H1 (cell line): ENCODE measurements around the gene ZBED1. TPM values are rescaled to one million over a fixed set of nuclear protein-coding genes. Genes with fewer than 3 reads are reported as not detected.

Experiments used
- CTCF ChIA-PET: fragments of 300-600 bp; sonication (Branson Sonifier 250); formaldehyde crosslinking; loops from one replicate; lab custom pipeline; 2021; ENCODE audit not compliant: partially characterized antibody; lab: Charles Lee
- POLR2A ChIA-PET: fragments of 300-600 bp; sonication (Branson Sonifier 250); formaldehyde crosslinking; loops from one replicate; lab custom pipeline; 2021; ENCODE audit warnings: inconsistent platforms; ENCODE audit not compliant: partially characterized antibody; lab: Charles Lee
- DNase-seq, 2 experiments: peaks; one replicate each; pipeline versions ENCODE4 v3.0.0 to v3.0.0-alpha.2; 2010 to 2022; ENCODE audit warnings: low spot score in 2 of 2, low read depth in 1 of 2, mixed read lengths in 1 of 2
- FAIRE-seq: peaks from 2 replicates; lab custom pipeline; 2011; peaks lifted over from hg19 to GRCh38; lab: Jason Lieb, UNC
- H2AFZ ChIP-seq: 2 replicates; pipeline ENCODE4 v1.8.1; 2012; ENCODE audit warnings: low read length, inconsistent platforms
- H2AK5ac ChIP-seq: 2 replicates; pipeline ENCODE4 v1.6.1; 2013; ENCODE audit warnings: low read depth, low read length
- H2BK120ac ChIP-seq: replicated peaks from 2 replicates; pipeline ENCODE3; 2013; ENCODE audit warnings: low read depth, low read length, inconsistent platforms
- H2BK12ac ChIP-seq: 2 replicates; pipeline ENCODE4 v1.6.1; 2013; ENCODE audit warnings: low read depth, low read length
- H2BK15ac ChIP-seq: 2 replicates; pipeline ENCODE4 v1.6.1; 2013; ENCODE audit warnings: low read length
- H2BK20ac ChIP-seq: 2 replicates; pipeline ENCODE4 v1.6.1; 2013; ENCODE audit warnings: low read length
- H2BK5ac ChIP-seq: 2 replicates; pipeline ENCODE4 v1.6.1; 2013; ENCODE audit warnings: low read depth, low read length
- H3K14ac ChIP-seq: 2 replicates; pipeline ENCODE4 v1.6.1; 2013; ENCODE audit warnings: inconsistent platforms; ENCODE audit not compliant: insufficient read length
- H3K18ac ChIP-seq: 2 replicates; pipeline ENCODE4 v1.6.1; 2013; ENCODE audit warnings: low read length; ENCODE audit errors: extremely low read depth
- H3K23ac ChIP-seq: 2 replicates; pipeline ENCODE4 v1.6.1; 2013; ENCODE audit warnings: inconsistent platforms; ENCODE audit not compliant: insufficient read length
- H3K23me2 ChIP-seq: 2 replicates; pipeline ENCODE4 v1.6.1; 2013; ENCODE audit warnings: low read depth, low read length
- H3K27ac ChIP-seq: 2 replicates; pipeline ENCODE4 v1.6.1; 2011; ENCODE audit warnings: low read depth, low read length, inconsistent platforms
- H3K27me3 ChIP-seq, 4 experiments: replicated peaks in 1 of 4; 1 replicate in 1 of 4; 2 replicates in 3 of 4; pipeline versions ENCODE4 v1.6.1 to v1.8.1; 2011 to 2013; ENCODE audit warnings: low read length in 3 of 4, mild to moderate bottlenecking in 3 of 4, inconsistent platforms in 2 of 4, mixed read lengths in 2 of 4, moderate library complexity in 1 of 4; ENCODE audit not compliant: control insufficient read depth in 3 of 4, insufficient read depth in 3 of 4; ENCODE audit errors: extremely low read depth in 1 of 4
- H3K36me3 ChIP-seq, 4 experiments: 2 replicates each; pipeline versions ENCODE4 v1.6.1 to v1.8.1; 2011 to 2013; ENCODE audit warnings: mild to moderate bottlenecking in 4 of 4, low read length in 3 of 4, moderate library complexity in 2 of 4, control low read depth in 1 of 4, inconsistent platforms in 1 of 4; ENCODE audit not compliant: insufficient read depth in 4 of 4, control insufficient read depth in 2 of 4
- H3K4ac ChIP-seq: replicated peaks from 2 replicates; pipeline ENCODE3; 2013; ENCODE audit warnings: low read length, low read depth, mixed read lengths, inconsistent platforms; ENCODE audit not compliant: insufficient read length
- H3K4me1 ChIP-seq, 4 experiments: replicated peaks in 1 of 4; 1 replicate in 1 of 4; 2 replicates in 3 of 4; pipeline versions ENCODE4 v1.6.1 to v1.8.1; 2011 to 2013; ENCODE audit warnings: low read length in 3 of 4, inconsistent platforms in 2 of 4, mixed read lengths in 1 of 4; ENCODE audit not compliant: insufficient read depth in 4 of 4, control insufficient read depth in 3 of 4
- H3K4me2 ChIP-seq, 2 experiments: 2 replicates each; pipeline versions ENCODE4 v1.6.1 to v1.8.1; 2011 to 2013; ENCODE audit warnings: low read depth in 2 of 2, low read length in 2 of 2, control low read depth in 1 of 2, inconsistent platforms in 1 of 2, mild to moderate bottlenecking in 1 of 2; ENCODE audit not compliant: insufficient read depth in 1 of 2
- H3K4me3 ChIP-seq, 4 experiments: fragments of 200-600, 300-600 bp in 1 of 4; sonication (generic), shearing (Covaris generic), sonication (Bioruptor Twin) in 1 of 4; 2 replicates each; pipeline versions ENCODE4 v1.5.1 to v1.8.1; 2011 to 2016; ENCODE audit warnings: low read length in 4 of 4, low read depth in 3 of 4, control low read depth in 2 of 4, inconsistent platforms in 2 of 4, mild to moderate bottlenecking in 2 of 4, mixed read lengths in 1 of 4, moderate library complexity in 1 of 4; ENCODE audit not compliant: insufficient read depth in 2 of 4; ENCODE audit errors: extremely low read depth in 1 of 4
- H3K56ac ChIP-seq: replicated peaks from 2 replicates; pipeline ENCODE3; 2013; ENCODE audit warnings: low read depth, mild to moderate bottlenecking, mixed read lengths, low read length, inconsistent platforms; ENCODE audit not compliant: insufficient read length
- H3K79me1 ChIP-seq: 2 replicates; pipeline ENCODE4 v1.6.1; 2013; ENCODE audit warnings: low read depth, low read length, control low read depth
- H3K79me2 ChIP-seq, 2 experiments: 2 replicates each; pipeline versions ENCODE4 v1.6.1 to v1.8.1; 2012 to 2013; ENCODE audit warnings: low read length in 2 of 2, mild to moderate bottlenecking in 2 of 2, inconsistent platforms in 1 of 2; ENCODE audit not compliant: insufficient read depth in 2 of 2, control insufficient read depth in 1 of 2
- H3K9ac ChIP-seq, 4 experiments: replicated peaks in 1 of 4; 1 replicate in 1 of 4; 2 replicates in 3 of 4; pipeline versions ENCODE4 v1.6.1 to v1.8.1; 2011 to 2013; ENCODE audit warnings: low read depth in 3 of 4, low read length in 3 of 4, control low read depth in 2 of 4, mild to moderate bottlenecking in 2 of 4, moderate library complexity in 2 of 4, inconsistent platforms in 1 of 4; ENCODE audit errors: extremely low read depth in 1 of 4
- H3K9me3 ChIP-seq, 2 experiments: 2 replicates each; pipeline versions ENCODE4 v1.6.1 to v1.8.1; 2012 to 2013; ENCODE audit warnings: mild to moderate bottlenecking in 2 of 2, moderate library complexity in 2 of 2, control low read depth in 1 of 2, inconsistent platforms in 1 of 2, low read depth in 1 of 2, low read length in 1 of 2, mixed read lengths in 1 of 2; ENCODE audit not compliant: insufficient read depth in 2 of 2
- H4K20me1 ChIP-seq, 2 experiments: replicated peaks in 1 of 2; 2 replicates each; pipeline versions ENCODE3 to v1.8.1; 2011 to 2013; ENCODE audit warnings: inconsistent platforms in 2 of 2, low read length in 2 of 2, mild to moderate bottlenecking in 1 of 2; ENCODE audit not compliant: insufficient read depth in 2 of 2, control insufficient read depth in 1 of 2
- H4K5ac ChIP-seq: 2 replicates; pipeline ENCODE4 v1.6.1; 2013; ENCODE audit warnings: low read length, low read depth, mixed read lengths, inconsistent platforms; ENCODE audit not compliant: insufficient read length
- H4K8ac ChIP-seq: 2 replicates; pipeline ENCODE4 v1.8.0; 2013; ENCODE audit warnings: mild to moderate bottlenecking, moderate library complexity, low read length, inconsistent platforms; ENCODE audit not compliant: insufficient read depth; ENCODE audit errors: extremely low read depth
- H4K91ac ChIP-seq: replicated peaks from 2 replicates; pipeline ENCODE3; 2013; ENCODE audit warnings: low read length, mixed read lengths, inconsistent platforms; ENCODE audit not compliant: insufficient read length
- ASH2L ChIP-seq: fragments of 200-600, 300-600 bp; sonication (generic); IDR thresholded peaks from one replicate; pipeline ENCODE4 v1.7.1; 2017; ENCODE audit warnings: low read length
- BCL11A ChIP-seq, 2 experiments: IDR thresholded peaks; one replicate each; pipeline ENCODE4 v1.6.1; 2011; ENCODE audit warnings: low read depth in 2 of 2, low read length in 2 of 2, mild to moderate bottlenecking in 2 of 2
- BRCA1 ChIP-seq: IDR thresholded peaks from 2 replicates; pipeline ENCODE4 v1.6.1; 2012; ENCODE audit warnings: low read depth, low read length, improper control_type of control experiment
- EP300 ChIP-seq, 2 experiments: IDR thresholded peaks; 1 replicate in 1 of 2; 2 replicates in 1 of 2; pipeline ENCODE4 v1.6.1; 2011 to 2012; ENCODE audit warnings: low read depth in 2 of 2, low read length in 2 of 2, mild to moderate bottlenecking in 2 of 2, borderline replicate concordance in 1 of 2, inconsistent platforms in 1 of 2, moderate library complexity in 1 of 2
- FOSL1 ChIP-seq: IDR thresholded peaks from 2 replicates; pipeline ENCODE4 v1.6.1; 2011; ENCODE audit warnings: mild to moderate bottlenecking, low read depth, low read length, moderate library complexity; ENCODE audit not compliant: insufficient read depth
- JUN ChIP-seq: IDR thresholded peaks from 2 replicates; pipeline ENCODE4 v1.6.1; 2011; ENCODE audit warnings: low read depth, mild to moderate bottlenecking, improper control_type of control experiment, low read length
- KDM1A ChIP-seq: fragments of 200-600, 300-600 bp; sonication (generic); IDR thresholded peaks from 2 replicates; pipeline ENCODE4 v1.7.1; 2016; ENCODE audit warnings: mild to moderate bottlenecking, low read length, borderline replicate concordance
- POLR2A ChIP-seq, 2 experiments: IDR thresholded peaks; 1 replicate in 1 of 2; 2 replicates in 1 of 2; pipeline ENCODE4 v1.6.1; 2011; ENCODE audit warnings: low read depth in 2 of 2, low read length in 2 of 2, mild to moderate bottlenecking in 2 of 2; ENCODE audit errors: control extremely low read depth in 1 of 2
- SAP30 ChIP-seq: fragments of 300-600 bp; sonication (generic); IDR thresholded peaks from 2 replicates; pipeline ENCODE4 v1.7.1; 2012; ENCODE audit warnings: low read length, moderate library complexity, mild to moderate bottlenecking, inconsistent platforms; ENCODE audit not compliant: insufficient read depth, insufficient replicate concordance
- SUZ12 ChIP-seq: fragments of 200-600 bp; sonication (generic); IDR thresholded peaks from 2 replicates; pipeline ENCODE4 v1.6.1; 2012; ENCODE audit warnings: mild to moderate bottlenecking, inconsistent platforms, low read length, moderate library complexity, mixed read lengths
- TBP ChIP-seq: IDR thresholded peaks from 2 replicates; pipeline ENCODE4 v1.6.1; 2011; ENCODE audit warnings: low read depth, low read length, improper control_type of control experiment
- WGBS, 2 experiments: shearing (Covaris generic) in 1 of 2; methylation state at CpG; one replicate each; pipeline versions ENCODE4 v1.1.6 to v1.1.7; 2013 to 2015; ENCODE audit warnings: low lambda C conversion rate in 2 of 2, mixed read lengths in 2 of 2, inconsistent platforms in 1 of 2, low coverage in 1 of 2, missing lambda C conversion rate in 1 of 2; ENCODE audit not compliant: insufficient replicate concordance in 2 of 2, insufficient coverage in 1 of 2, insufficient read length in 1 of 2; ENCODE audit errors: extremely low coverage in 1 of 2, missing lambda C conversion rate in 1 of 2; 5-methylcytosine and 5-hydroxymethylcytosine counted together
- polyA plus RNA-seq, 7 experiments: library from polyadenylated mRNA; depleted of rRNA in 3 of 7; stranded (reverse) in 5 of 7; unstranded in 2 of 7; fragments of >200 nt in 5 of 7; fragments of 200-250 nt in 2 of 7; gene quantifications; 1 replicate in 5 of 7; 2 replicates in 1 of 7; 4 replicates in 1 of 7; pipeline versions ENCODE4 v1.2.1 to v1.2.3, GENCODE V29; 2011 to 2013; ENCODE audit warnings: missing spikeins in 2 of 7, mixed read lengths in 2 of 7
- total RNA-seq: library from RNA; stranded (reverse); fragmentation: NEBNext Ultra II Directional; extraction: Animal tissue kit (Norgen Biotek cat#: 25700); gene quantifications from 2 replicates; pipeline ENCODE4 v1.2.1, GENCODE V29; 2021
- TF ChIP-seq, protein P1 (sequence below): IDR thresholded peaks from 2 replicates; pipeline ENCODE4 v1.6.1; 2012; ENCODE audit warnings: inconsistent platforms

ZBED1 gene
- total and polyA plus RNA-seq, 2 of the 8 experiments (the other 6 are each of a cell fraction or from before 2014, with no cell fraction given): 28.5 to 45.8 TPM

DNA sequence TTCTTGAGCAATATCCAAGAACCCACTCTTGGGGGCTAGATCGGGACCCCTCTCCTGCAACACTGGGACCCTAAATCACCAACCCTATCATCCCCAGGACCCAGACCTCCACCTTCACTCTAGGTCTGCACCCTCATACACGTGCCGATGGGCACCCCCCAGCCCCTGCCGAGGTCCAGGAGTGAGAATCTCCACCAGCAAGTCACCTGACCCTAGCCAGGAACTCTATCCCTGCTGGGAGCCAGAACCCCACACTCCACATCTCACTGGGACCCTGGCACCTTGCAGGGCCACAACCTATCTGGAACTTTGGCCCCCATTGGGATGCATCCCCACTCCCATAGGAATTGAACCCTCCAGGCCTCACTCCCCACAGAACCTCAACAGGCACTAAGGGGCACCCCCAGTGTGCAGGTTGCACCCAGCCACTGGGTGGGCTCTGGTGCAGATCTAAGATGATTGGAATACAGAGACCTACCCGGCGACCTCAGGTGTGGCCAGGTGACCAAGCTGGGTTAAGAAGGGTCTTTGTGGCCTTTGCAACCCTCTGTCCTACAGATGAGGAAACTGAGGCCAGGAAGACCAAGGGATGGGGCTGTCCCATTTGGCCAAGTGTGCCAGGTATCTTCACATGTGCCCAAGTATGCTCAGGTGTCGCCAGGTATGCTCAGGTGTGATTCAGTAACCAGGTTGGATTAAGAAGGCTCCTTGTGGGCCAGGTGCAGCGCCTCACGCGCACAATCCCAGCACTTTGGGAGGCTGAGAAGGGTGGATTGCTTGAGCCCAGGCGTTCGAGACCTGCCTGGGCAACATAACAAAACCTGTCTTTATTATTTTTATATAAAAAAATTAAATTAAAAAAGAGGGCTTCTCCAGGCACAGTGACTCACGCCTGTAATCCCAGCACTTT, 3.1 kb upstream of the ZBED1 start:
- Histone ChIP-seq H4K20me1 (no peaks in the 10 kb centered on the region), H3K4me1 (peaks cover 0 to 7% (median 3%) of the 10 kb centered on the region in 4 experiments; a peak in 5 of 7 replicates), H2BK15ac (no peak overlapping the region), H3K4me3 (no peak overlapping the region), H3K4ac (no peak overlapping the region), H2AK5ac (0 out of 2 replicates have a peak overlapping the region, but pooled peaks have one; percentile 1), H3K9ac (no peak overlapping the region), H4K91ac (no peak overlapping the region), H4K8ac (no peak overlapping the region), H3K79me1 (no peaks in the 10 kb centered on the region; the same call in 1 of the 2 replicates), H2BK5ac (no peak overlapping the region), H3K79me2 (peaks cover 5 to 13% of the 10 kb centered on the region in 2 experiments; a peak in 3 of 4 replicates), H3K23ac (no peak overlapping the region), H3K4me2 (no peak overlapping the region), H3K27me3 (no peaks in the 10 kb centered on the region), H3K36me3 (no peaks in the 10 kb centered on the region), H3K23me2 (peaks cover 4% of the 10 kb centered on the region; the same call in 1 of the 2 replicates), H3K56ac (no peak overlapping the region), H2BK20ac (no peak overlapping the region), H2BK12ac (no peak overlapping the region), H2BK120ac (no peak overlapping the region), H4K5ac (no peak overlapping the region), H2AFZ (no peak overlapping the region), H3K27ac (no peak overlapping the region), H3K18ac (no peak overlapping the region), H3K14ac (no peak overlapping the region), H3K9me3 (no peaks in the 10 kb centered on the region)
- POLR2A ChIA-PET: no interaction called here
- CTCF ChIA-PET: no interaction called here
- FAIRE-seq: no peak
- 89% methylated on average over 12 of the region's 13 CpGs; no CpG with 5 or more reads in 1 of the 2 experiments for WGBS, 2 experiments
- no peak for DNase-seq
- no peak for TF ChIP-seq ASH2L
- TF ChIP-seq SAP30: no peak
- no peak for TF ChIP-seq SUZ12
- no peak for TF ChIP-seq EP300 (IDR thresholded peaks at IDR 0.05; ENCODE audit: borderline replicate concordance in 1 of 2, low read depth in 2 of 2, low read length in 2 of 2)
- TF ChIP-seq FOSL1: no peak
- no peak for TF ChIP-seq KDM1A
- no peak for TF ChIP-seq BCL11A (IDR thresholded peaks at IDR 0.05; ENCODE audit: low read depth in 2 of 2, low read length in 2 of 2)
- TF ChIP-seq, protein P1, sequence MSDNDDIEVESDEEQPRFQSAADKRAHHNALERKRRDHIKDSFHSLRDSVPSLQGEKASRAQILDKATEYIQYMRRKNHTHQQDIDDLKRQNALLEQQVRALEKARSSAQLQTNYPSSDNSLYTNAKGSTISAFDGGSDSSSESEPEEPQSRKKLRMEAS: no peak
- no peak for TF ChIP-seq POLR2A (IDR thresholded peaks at IDR 0.05; ENCODE audit: control extremely low read depth in 1 of 2, low read depth in 2 of 2, low read length in 2 of 2)
- TF ChIP-seq JUN: no peak
- no peak for TF ChIP-seq BRCA1
- TF ChIP-seq TBP: no peak
